HEK293 (cell line): Measurements from ENCODE around the gene PRR14L.
A peak's percentile ranks its signal among the peaks of the same experiment; 100 is the strongest.

Experiments used
- CTCF ChIA-PET: fragments of 350-600 bp; formaldehyde crosslinking; extraction: SDS; loops from one replicate; lab custom pipeline; 2021; ENCODE audit warnings: antibody characterized with exemption; lab: Yijun Ruan, JAX
- POLR2A ChIA-PET: fragments of 300-600 bp; formaldehyde crosslinking; extraction: SDS; loops from one replicate; lab custom pipeline; 2020; ENCODE audit warnings: antibody characterized with exemption, inconsistent platforms; lab: Yijun Ruan, JAX
- H3K27ac ChIP-seq: fragments of 200-500 bp; sonication (Bioruptor generic); 2 replicates; pipeline ENCODE4 v1.5.1; 2014; ENCODE audit warnings: low read depth, low read length, control low read depth, inconsistent platforms; ENCODE audit errors: extremely low read depth
- H3K36me3 ChIP-seq, 2 experiments: fragments of 200-500 bp in 1 of 2; sonication (Bioruptor generic) in 1 of 2; 1 replicate in 1 of 2; 2 replicates in 1 of 2; pipeline ENCODE4 v1.5.1; 2014 to 2017; ENCODE audit warnings: inconsistent platforms in 2 of 2, low read length in 2 of 2; ENCODE audit not compliant: control insufficient read depth in 2 of 2, insufficient read depth in 1 of 2
- H3K4me1 ChIP-seq: fragments of 200-500 bp; sonication (Bioruptor generic); 2 replicates; pipeline ENCODE4 v1.5.1; 2014; ENCODE audit warnings: mild to moderate bottlenecking, low read length, inconsistent platforms; ENCODE audit not compliant: control insufficient read depth, insufficient read depth
- H3K4me3 ChIP-seq: 2 replicates; pipeline ENCODE4 v1.5.1; 2011; ENCODE audit warnings: low read depth, mild to moderate bottlenecking, control low read depth, low read length, moderate library complexity
- H3K9me3 ChIP-seq: fragments of 200-500 bp; sonication (Bioruptor generic); 2 replicates; pipeline ENCODE4 v1.5.1; 2014; ENCODE audit warnings: low read depth, low read length, inconsistent platforms; ENCODE audit not compliant: control insufficient read depth, insufficient read depth
- AEBP2 ChIP-seq: fragments of 450-650 bp; formaldehyde crosslinking; IDR thresholded peaks from 2 replicates; pipeline ENCODE4 v1.5.1; 2016; ENCODE audit warnings: missing biosample characterization, missing genetic modification characterization, borderline replicate concordance
- GLIS2 ChIP-seq: fragments of 450-650 bp; formaldehyde crosslinking; IDR thresholded peaks from 2 replicates; pipeline ENCODE4 v1.5.1; 2016; ENCODE audit warnings: missing biosample characterization, missing genetic modification characterization
- KLF9 ChIP-seq: fragments of 450-650 bp; formaldehyde crosslinking; IDR thresholded peaks from 2 replicates; pipeline ENCODE4 v1.5.1; 2016; ENCODE audit warnings: missing biosample characterization, missing genetic modification characterization, low read depth
- MZF1 ChIP-seq: fragments of 450-650 bp; formaldehyde crosslinking; IDR thresholded peaks from 2 replicates; pipeline ENCODE4 v1.5.1; 2017; ENCODE audit warnings: missing biosample characterization, missing genetic modification characterization, borderline replicate concordance
- REPIN1 ChIP-seq: fragments of 450-650 bp; formaldehyde crosslinking; IDR thresholded peaks from 2 replicates; pipeline ENCODE4 v1.5.1; 2017; ENCODE audit warnings: missing biosample characterization, missing genetic modification characterization, low read depth
- SCRT1 ChIP-seq: fragments of 450-650 bp; formaldehyde crosslinking; IDR thresholded peaks from 2 replicates; pipeline ENCODE4 v1.5.1; 2016; ENCODE audit warnings: missing biosample characterization, missing genetic modification characterization, borderline replicate concordance
- SCRT2 ChIP-seq: fragments of 450-650 bp; formaldehyde crosslinking; IDR thresholded peaks from 2 replicates; pipeline ENCODE4 v1.5.1; 2016; ENCODE audit warnings: missing biosample characterization, missing genetic modification characterization
- SP7 ChIP-seq: fragments of 450-650 bp; formaldehyde crosslinking; IDR thresholded peaks from 2 replicates; pipeline ENCODE4 v1.5.1; 2016; ENCODE audit warnings: missing biosample characterization, missing genetic modification characterization
- TCF7L2 ChIP-seq: IDR thresholded peaks from 2 replicates; pipeline ENCODE4 v1.6.1; 2011; ENCODE audit warnings: low read depth, mild to moderate bottlenecking, inconsistent platforms, low read length, moderate library complexity, borderline replicate concordance
- WT1 ChIP-seq: fragments of 450-650 bp; formaldehyde crosslinking; IDR thresholded peaks from 2 replicates; pipeline ENCODE4 v1.5.1; 2016; ENCODE audit warnings: missing biosample characterization, missing genetic modification characterization
- ZFHX2 ChIP-seq: fragments of 450-650 bp; formaldehyde crosslinking; conservative IDR thresholded peaks from 2 replicates; pipeline ENCODE4 v1.5.1; 2016; ENCODE audit warnings: missing biosample characterization, missing genetic modification characterization
- ZFP37 ChIP-seq: fragments of 450-650 bp; formaldehyde crosslinking; IDR thresholded peaks from 2 replicates; pipeline ENCODE4 v1.5.1; 2016; ENCODE audit warnings: missing biosample characterization, missing genetic modification characterization
- ZNF112 ChIP-seq: fragments of 450-650 bp; formaldehyde crosslinking; IDR thresholded peaks from 2 replicates; pipeline ENCODE4 v1.5.0; 2017; ENCODE audit warnings: missing biosample characterization, missing genetic modification characterization
- ZNF16 ChIP-seq: fragments of 450-650 bp; formaldehyde crosslinking; IDR thresholded peaks from 2 replicates; pipeline ENCODE4 v1.5.1; 2016; ENCODE audit warnings: low read depth, missing biosample characterization, missing genetic modification characterization
- ZNF202 ChIP-seq: fragments of 450-650 bp; formaldehyde crosslinking; IDR thresholded peaks from 2 replicates; pipeline ENCODE4 v1.5.1; 2016; ENCODE audit warnings: missing biosample characterization, missing genetic modification characterization, borderline replicate concordance
- ZNF221 ChIP-seq: fragments of 450-650 bp; formaldehyde crosslinking; IDR thresholded peaks from 2 replicates; pipeline ENCODE4 v1.5.1; 2017; ENCODE audit warnings: missing biosample characterization, missing genetic modification characterization, borderline replicate concordance
- ZNF248 ChIP-seq: fragments of 450-650 bp; formaldehyde crosslinking; IDR thresholded peaks from 2 replicates; pipeline ENCODE4 v1.5.1; 2017; ENCODE audit warnings: missing biosample characterization, missing genetic modification characterization
- ZNF292 ChIP-seq: fragments of 450-650 bp; formaldehyde crosslinking; IDR thresholded peaks from 2 replicates; pipeline ENCODE4 v1.5.1; 2016; ENCODE audit warnings: low read depth, missing biosample characterization, missing genetic modification characterization, borderline replicate concordance
- ZNF335 ChIP-seq: fragments of 450-650 bp; formaldehyde crosslinking; conservative IDR thresholded peaks from 2 replicates; pipeline ENCODE4 v1.5.1; 2016; ENCODE audit warnings: missing biosample characterization, missing genetic modification characterization
- ZNF426 ChIP-seq: fragments of 450-650 bp; formaldehyde crosslinking; IDR thresholded peaks from 2 replicates; pipeline ENCODE4 v1.5.1; 2017; ENCODE audit warnings: missing biosample characterization, missing genetic modification characterization, mild to moderate bottlenecking, inconsistent platforms, moderate library complexity
- ZNF549 ChIP-seq: fragments of 450-650 bp; IDR thresholded peaks from 2 replicates; pipeline ENCODE4 v1.5.1; 2018; ENCODE audit warnings: missing biosample characterization, missing genetic modification characterization, mild to moderate bottlenecking, inconsistent platforms, moderate library complexity
- ZNF560 ChIP-seq: fragments of 450-650 bp; formaldehyde crosslinking; IDR thresholded peaks from 2 replicates; pipeline ENCODE4 v1.5.1; 2017; ENCODE audit warnings: missing biosample characterization, missing genetic modification characterization, borderline replicate concordance
- ZNF571 ChIP-seq: fragments of 450-650 bp; formaldehyde crosslinking; IDR thresholded peaks from 2 replicates; pipeline ENCODE4 v1.5.0; 2017; ENCODE audit warnings: missing biosample characterization, missing genetic modification characterization
- ZNF629 ChIP-seq: fragments of 450-650 bp; formaldehyde crosslinking; IDR thresholded peaks from 2 replicates; pipeline ENCODE4 v1.5.1; 2017; ENCODE audit warnings: missing biosample characterization, missing genetic modification characterization
- ZNF768 ChIP-seq: fragments of 450-650 bp; formaldehyde crosslinking; IDR thresholded peaks from 2 replicates; pipeline ENCODE4 v1.5.1; 2018; ENCODE audit warnings: missing biosample characterization, mild to moderate bottlenecking, missing genetic modification characterization
- TF ChIP-seq, protein P1 (sequence below): fragments of 450-650 bp; formaldehyde crosslinking; IDR thresholded peaks from 2 replicates; pipeline ENCODE4 v1.5.1; 2016; ENCODE audit warnings: missing biosample characterization, missing genetic modification characterization

PRR14L gene

GRCh38 chr22:31646186-31647019, 103.5 kb downstream of the PRR14L start (continued):
- TF ChIP-seq ZNF629 (tag by site-specific recombination) (peak; percentile 92), TCF7L2 (peak; percentile 71), ZNF549 (tag by site-specific recombination) (no peak), ZFP37 (tag by site-specific recombination) (peak; percentile 78; the same call in 1 of the 2 replicates), ZNF202 (tag by site-specific recombination) (no peak), MZF1 (tag by site-specific recombination) (no peak), SP7 (tag by site-specific recombination) (peak; percentile 96), GLIS2 (tag by site-specific recombination) (peak; percentile 60; the same call in 1 of the 2 replicates), ZFHX2 (tag by site-specific recombination) (no peak), ZNF292 (tag by site-specific recombination) (no peak), AEBP2 (no peak), ZNF426 (tag by site-specific recombination) (no peak), ZNF335 (peak; percentile 13; the same call in 1 of the 2 replicates), ZNF221 (tag by site-specific recombination) (no peak), ZNF768 (tag by site-specific recombination) (no peak), ZNF560 (no peak), WT1 (tag by site-specific recombination) (peak; percentile 46)
- TF ChIP-seq, protein P1, sequence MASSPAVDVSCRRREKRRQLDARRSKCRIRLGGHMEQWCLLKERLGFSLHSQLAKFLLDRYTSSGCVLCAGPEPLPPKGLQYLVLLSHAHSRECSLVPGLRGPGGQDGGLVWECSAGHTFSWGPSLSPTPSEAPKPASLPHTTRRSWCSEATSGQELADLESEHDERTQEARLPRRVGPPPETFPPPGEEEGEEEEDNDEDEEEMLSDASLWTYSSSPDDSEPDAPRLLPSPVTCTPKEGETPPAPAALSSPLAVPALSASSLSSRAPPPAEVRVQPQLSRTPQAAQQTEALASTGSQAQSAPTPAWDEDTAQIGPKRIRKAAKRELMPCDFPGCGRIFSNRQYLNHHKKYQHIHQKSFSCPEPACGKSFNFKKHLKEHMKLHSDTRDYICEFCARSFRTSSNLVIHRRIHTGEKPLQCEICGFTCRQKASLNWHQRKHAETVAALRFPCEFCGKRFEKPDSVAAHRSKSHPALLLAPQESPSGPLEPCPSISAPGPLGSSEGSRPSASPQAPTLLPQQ (tag by site-specific recombination) = 0 out of 2 replicates have a peak, but pooled peaks have one; percentile 22
- TF ChIP-seq, all 188 proteins: peak for 46

- CTCF ChIA-PET = interaction anchor here (0.6 kb wide), 1 partner anchor 108 kb away, joined by 3 read pairs; no protein-coding TSS in a partner anchor
- POLR2A ChIA-PET = interaction anchor here (0.6 kb wide), 1 partner anchor 7 kb away, joined by 3 read pairs; no protein-coding TSS in a partner anchor
- no peaks in the 10 kb centered on the region for H3K4me1 ChIP-seq
- no peaks in the 10 kb centered on the region for H3K9me3 ChIP-seq
- no peak overlapping the region for H3K27ac ChIP-seq
- H3K4me3 ChIP-seq = no peak overlapping the region
- H3K36me3 ChIP-seq = peaks cover 3 to 6% of the 10 kb centered on the region in 2 experiments; a peak in 2 of 3 replicates
- TF ChIP-seq ZNF248 (tag by site-specific recombination) (no peak), SCRT1 (peak; percentile 69), ZNF112 (tag by site-specific recombination) (no peak), KLF9 (tag by site-specific recombination) (no peak), ZNF16 (tag by site-specific recombination) (no peak), SCRT2 (tag by site-specific recombination) (peak; percentile 84), REPIN1 (tag by site-specific recombination) (no peak), ZNF571 (tag by site-specific recombination) (no peak)
Measured at GRCh38 chr22:31639436-31640039, 110.4 kb downstream of the PRR14L start.
